A673 (cell line): ENCODE results near the gene PBRM1. TPM values are rescaled to one million over a fixed set of nuclear protein-coding genes. Genes with fewer than 3 reads are reported as not detected.

Experiments
- BruUV-seq: library from RNA; stranded (reverse); fragments of 400-500 nt; replicated peaks from 2 replicates; lab custom pipeline; 2021; lab: Mats Ljungman, UMichigan
- CTCF ChIA-PET: fragments of 300-600 bp; sonication (Branson Sonifier 250); formaldehyde crosslinking; loops from one replicate; lab custom pipeline; 2022; ENCODE audit warnings: antibody characterized with exemption; lab: Charles Lee
- POLR2A ChIA-PET: fragments of 300-600 bp; sonication (Branson Sonifier 250); formaldehyde crosslinking; loops from one replicate; lab custom pipeline; 2022; ENCODE audit warnings: antibody characterized with exemption; ENCODE audit not compliant: low non-redundant PET; lab: Charles Lee
- DNase-seq: peaks from one replicate; pipeline ENCODE4 v3.0.0-alpha.2; 2015; ENCODE audit warnings: low spot score
- H3K27ac ChIP-seq: fragments of 200-600 bp; sonication (generic); 2 replicates; pipeline ENCODE4 v1.5.1; 2016; ENCODE audit warnings: mixed run types, low read depth, mild to moderate bottlenecking, mixed read lengths, antibody characterized with exemption, low read length; ENCODE audit not compliant: poor library complexity, severe bottlenecking
- H3K27me3 ChIP-seq: fragments of 200-600 bp; sonication (generic); replicated peaks from 2 replicates; pipeline ENCODE4 v1.6.1; 2017; ENCODE audit warnings: mixed run types, low read depth, mild to moderate bottlenecking, mixed read lengths, antibody characterized with exemption, low read length; ENCODE audit not compliant: insufficient read depth, poor library complexity
- H3K36me3 ChIP-seq: fragments of 200-600 bp; sonication (generic); 2 replicates; pipeline ENCODE4 v1.6.1; 2016; ENCODE audit warnings: mixed run types, mild to moderate bottlenecking, mixed read lengths, antibody characterized with exemption, low read length; ENCODE audit not compliant: insufficient read depth, poor library complexity, severe bottlenecking
- H3K4me1 ChIP-seq: fragments of 200-600 bp; sonication (generic); 2 replicates; pipeline ENCODE4 v1.6.1; 2017; ENCODE audit warnings: mixed run types, mild to moderate bottlenecking, mixed read lengths, antibody characterized with exemption, low read length; ENCODE audit not compliant: insufficient read depth, poor library complexity, severe bottlenecking
- H3K4me3 ChIP-seq: fragments of 200-600 bp; sonication (generic); 2 replicates; pipeline ENCODE4 v1.5.1; 2016; ENCODE audit warnings: low read depth, mixed run types, mild to moderate bottlenecking, mixed read lengths, low read length; ENCODE audit not compliant: poor library complexity, severe bottlenecking
- H3K9me3 ChIP-seq: fragments of 200-600 bp; sonication (generic); 2 replicates; pipeline ENCODE4 v1.6.1; 2016; ENCODE audit warnings: mixed run types, low read depth, mild to moderate bottlenecking, mixed read lengths, antibody characterized with exemption, low read length; ENCODE audit not compliant: poor library complexity, severe bottlenecking
- EZH2 ChIP-seq: fragments of 200-600 bp; sonication (generic); IDR thresholded peaks from 2 replicates; pipeline ENCODE4 v1.6.1; 2017; ENCODE audit warnings: borderline replicate concordance, low read depth, mild to moderate bottlenecking, mixed read lengths, antibody characterized with exemption, low read length; ENCODE audit not compliant: poor library complexity, severe bottlenecking
- intact Hi-C: fragments of 100-400 bp; cut with micrococcal nuclease; formaldehyde crosslinking; loops from one replicate; pipeline ENCODE4 v1.10.0; 2022; ENCODE audit not compliant: unreplicated experiment
- total RNA-seq: library from RNA; stranded (reverse); gene quantifications from 2 replicates; pipeline ENCODE4 v1.2.3, GENCODE V29; 2021
- TF ChIP-seq, protein P1 (sequence below): fragments of 300-800, 200-600 bp; sonication (generic); conservative IDR thresholded peaks from 2 replicates; pipeline ENCODE4 v1.5.1; 2017; ENCODE audit warnings: low read depth, mild to moderate bottlenecking, antibody characterized with exemption, low read length, moderate library complexity, mixed read lengths

Gene PBRM1
- total RNA-seq, 1 experiment from 2014 or later, result 65.0 TPM

DNA sequence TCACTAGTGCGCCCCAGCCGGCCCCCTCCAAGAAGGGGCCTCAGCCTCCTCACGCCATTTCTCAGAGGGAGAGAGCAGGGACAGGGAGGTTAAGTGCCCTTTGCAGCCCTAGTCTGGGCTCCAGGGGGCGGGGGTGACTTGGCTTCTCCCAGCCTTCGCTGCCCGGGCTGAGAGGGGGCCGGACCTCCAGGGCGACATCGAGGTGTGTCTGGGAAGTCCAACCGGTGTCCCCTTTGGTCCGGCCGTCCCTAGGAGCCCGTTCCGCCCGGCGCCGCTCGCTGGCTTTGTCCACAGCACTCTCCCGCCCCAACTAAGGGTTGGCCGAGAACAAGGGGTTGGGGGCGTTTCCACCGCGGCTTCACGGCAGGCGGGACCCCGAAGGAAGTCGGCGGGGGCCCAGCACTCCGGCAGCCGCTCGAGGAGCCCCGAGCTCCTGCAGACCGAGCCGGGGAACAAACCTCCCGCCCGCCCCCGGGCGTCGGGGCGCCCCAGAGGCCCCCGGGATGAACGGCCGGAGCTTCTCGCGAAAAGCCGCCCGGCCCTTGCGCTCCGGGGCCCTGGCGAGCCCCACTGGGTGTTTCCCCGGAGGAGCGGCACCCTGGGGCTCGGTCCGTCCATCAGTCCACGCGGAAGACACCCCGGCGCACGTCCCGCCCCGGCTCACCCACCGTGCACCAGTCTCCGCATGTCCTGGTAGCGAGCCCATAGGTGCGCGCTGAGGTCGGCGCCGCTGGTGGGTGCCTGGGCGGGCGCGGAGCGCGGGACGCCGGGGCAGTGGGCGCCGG lies 152.7 kb downstream of the PBRM1 start:
- ChIA-PET CTCF (no interaction called here), POLR2A (no interaction called here)

DNA sequence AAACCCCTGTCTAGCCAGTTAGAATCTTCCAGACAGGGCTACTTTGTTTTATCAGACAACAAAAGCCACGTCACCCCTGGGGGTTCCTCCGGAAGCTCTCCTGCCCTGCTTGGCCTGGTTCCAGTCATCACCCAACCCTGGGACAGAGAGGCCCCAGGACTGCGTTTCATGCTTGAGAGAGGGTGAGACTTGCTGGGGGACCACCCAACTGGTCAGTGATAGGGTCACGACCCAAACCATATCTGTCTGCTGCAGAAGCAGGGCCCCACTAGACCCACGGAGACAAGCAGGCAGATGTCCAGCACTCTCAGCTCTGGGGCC lies 153.2 kb downstream of the PBRM1 start:
- H3K4me3 ChIP-seq, result peak overlapping the region; percentile 60
- no TSS peak for BruUV-seq
- H3K36me3 ChIP-seq, result no peaks in the 10 kb centered on the region
- ChIA-PET POLR2A (no interaction called here), CTCF (no interaction called here)
- no peaks in the 10 kb centered on the region for H3K27me3 ChIP-seq
- peak overlapping the region; percentile 67 for H3K27ac ChIP-seq
- no peaks in the 10 kb centered on the region for H3K9me3 ChIP-seq
- TF ChIP-seq, protein P1, sequence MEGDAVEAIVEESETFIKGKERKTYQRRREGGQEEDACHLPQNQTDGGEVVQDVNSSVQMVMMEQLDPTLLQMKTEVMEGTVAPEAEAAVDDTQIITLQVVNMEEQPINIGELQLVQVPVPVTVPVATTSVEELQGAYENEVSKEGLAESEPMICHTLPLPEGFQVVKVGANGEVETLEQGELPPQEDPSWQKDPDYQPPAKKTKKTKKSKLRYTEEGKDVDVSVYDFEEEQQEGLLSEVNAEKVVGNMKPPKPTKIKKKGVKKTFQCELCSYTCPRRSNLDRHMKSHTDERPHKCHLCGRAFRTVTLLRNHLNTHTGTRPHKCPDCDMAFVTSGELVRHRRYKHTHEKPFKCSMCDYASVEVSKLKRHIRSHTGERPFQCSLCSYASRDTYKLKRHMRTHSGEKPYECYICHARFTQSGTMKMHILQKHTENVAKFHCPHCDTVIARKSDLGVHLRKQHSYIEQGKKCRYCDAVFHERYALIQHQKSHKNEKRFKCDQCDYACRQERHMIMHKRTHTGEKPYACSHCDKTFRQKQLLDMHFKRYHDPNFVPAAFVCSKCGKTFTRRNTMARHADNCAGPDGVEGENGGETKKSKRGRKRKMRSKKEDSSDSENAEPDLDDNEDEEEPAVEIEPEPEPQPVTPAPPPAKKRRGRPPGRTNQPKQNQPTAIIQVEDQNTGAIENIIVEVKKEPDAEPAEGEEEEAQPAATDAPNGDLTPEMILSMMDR, result no peak
- TF ChIP-seq EZH2, result no peak
- H3K4me1 ChIP-seq, result no peaks in the 10 kb centered on the region
- DNase-seq, result no peak
- intact Hi-C loops, result no loop called here

More for the DNA sequence above, 152.7 kb downstream of the PBRM1 start:
- no peak for DNase-seq
- no peaks in the 10 kb centered on the region for H3K27me3 ChIP-seq
- no peaks in the 10 kb centered on the region for H3K4me1 ChIP-seq
- TF ChIP-seq EZH2, result no peak
- TF ChIP-seq, protein P1, result no peak
- intact Hi-C loops, result no loop called here
- no peaks in the 10 kb centered on the region for H3K36me3 ChIP-seq
- no TSS peak for BruUV-seq
- H3K4me3 ChIP-seq, result peak overlapping the region; percentile 60
- H3K9me3 ChIP-seq, result no peaks in the 10 kb centered on the region
- peak overlapping the region; percentile 67 for H3K27ac ChIP-seq

DNA sequence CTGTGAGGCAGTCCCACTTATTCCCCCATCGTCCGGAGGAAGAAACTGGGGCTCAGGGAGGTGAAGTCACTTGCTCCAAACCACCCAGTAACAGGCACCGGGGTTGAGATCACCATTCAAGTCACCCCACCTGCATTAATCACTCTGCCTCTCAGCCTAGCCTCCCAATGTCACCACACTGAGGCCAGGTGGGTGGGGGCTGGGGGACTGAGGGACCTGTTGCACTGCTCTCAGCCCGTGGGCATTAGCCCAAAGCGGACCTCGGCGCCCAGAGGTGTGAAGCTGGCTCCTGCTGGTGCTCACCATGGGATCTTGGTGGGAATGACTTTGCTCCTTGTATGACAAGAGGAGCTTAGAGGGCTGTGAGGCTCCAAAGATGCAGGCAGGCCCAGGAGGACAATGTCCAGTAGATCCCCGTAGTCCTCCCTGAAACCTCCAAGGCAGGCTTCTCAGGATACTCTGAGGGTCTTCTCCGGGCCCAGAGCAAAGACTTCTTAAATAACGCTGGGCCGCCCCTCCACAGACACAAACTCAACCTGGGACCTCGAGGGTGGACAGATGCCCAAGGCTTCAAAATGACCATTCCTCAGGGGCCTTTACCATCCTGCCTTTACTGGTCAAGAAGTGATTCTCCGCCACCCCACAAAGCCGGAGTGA lies 153.7 kb downstream of the PBRM1 start:
- Histone ChIP-seq H3K27me3 (no peaks in the 10 kb centered on the region), H3K36me3 (no peaks in the 10 kb centered on the region), H3K9me3 (no peaks in the 10 kb centered on the region), H3K27ac (no peak overlapping the region), H3K4me3 (peak overlapping the region; percentile 60), H3K4me1 (no peaks in the 10 kb centered on the region)
- intact Hi-C loops, result no loop called here
- BruUV-seq, result no TSS peak
- POLR2A ChIA-PET, result no interaction called here
- no peak for DNase-seq
- CTCF ChIA-PET, result no interaction called here
- TF ChIP-seq, protein P1, result no peak
- no peak for TF ChIP-seq EZH2
